ENCODE data around the gene PGBD5. TPM values are rescaled to one million over a fixed set of nuclear protein-coding genes. Genes with fewer than 3 reads are reported as not detected.

Gene PGBD5
- total RNA-seq, 1 experiment from 2014 or later: 37.8 TPM

- H3K4me3 Mint-ChIP-seq (ENCODE audit: low read depth, unreplicated experiment): no peak overlapping the region
- no peaks in the 10 kb centered on the region for H3K4me1 Mint-ChIP-seq (ENCODE audit: low read depth, unreplicated experiment)
- no peak for TF ChIP-seq CTCF (IDR thresholded peaks at IDR 0.05; ENCODE audit: unreplicated experiment)
- intact Hi-C loops (cut with micrococcal nuclease; ENCODE audit: unreplicated experiment): no loop called here
- DNase-seq: no peak
- H3K27me3 Mint-ChIP-seq (ENCODE audit: unreplicated experiment): no peaks in the 10 kb centered on the region
- H3K36me3 Mint-ChIP-seq (ENCODE audit: insufficient read depth, unreplicated experiment): no peaks in the 10 kb centered on the region
- H3K27ac Mint-ChIP-seq (ENCODE audit: unreplicated experiment): no peak overlapping the region
- no TSS peak for BruUV-seq (replicated peaks)
- CTCF ChIA-PET: no interaction called here
- peaks cover 2% of the 10 kb centered on the region for H3K9me3 Mint-ChIP-seq (ENCODE audit: low read depth, unreplicated experiment)
Measured at GRCh38 chr1:230401101-230401500, 25.0 kb downstream of the PGBD5 start.

GRCh38 chr1:230400007-230400344 lies 26.2 kb downstream of the PGBD5 start:
- Mint-ChIP-seq H3K27me3 (ENCODE audit: unreplicated experiment) (no peaks in the 10 kb centered on the region), H3K4me3 (ENCODE audit: low read depth, unreplicated experiment) (no peak overlapping the region), H3K9me3 (ENCODE audit: low read depth, unreplicated experiment) (peaks cover 2% of the 10 kb centered on the region), H3K4me1 (ENCODE audit: low read depth, unreplicated experiment) (no peaks in the 10 kb centered on the region), H3K27ac (ENCODE audit: unreplicated experiment) (no peak overlapping the region), H3K36me3 (ENCODE audit: insufficient read depth, unreplicated experiment) (no peaks in the 10 kb centered on the region)
- CTCF ChIA-PET: no interaction called here
- no peak for DNase-seq
- intact Hi-C loops (cut with micrococcal nuclease; ENCODE audit: unreplicated experiment): no loop called here
- no peak for TF ChIP-seq CTCF (IDR thresholded peaks at IDR 0.05; ENCODE audit: unreplicated experiment)
- BruUV-seq (replicated peaks): no TSS peak

- Mint-ChIP-seq H3K4me3 (ENCODE audit: low read depth, unreplicated experiment) (no peak overlapping the region), H3K36me3 (ENCODE audit: insufficient read depth, unreplicated experiment) (no peaks in the 10 kb centered on the region), H3K27me3 (ENCODE audit: unreplicated experiment) (no peaks in the 10 kb centered on the region), H3K9me3 (ENCODE audit: low read depth, unreplicated experiment) (peaks cover 2% of the 10 kb centered on the region), H3K4me1 (ENCODE audit: low read depth, unreplicated experiment) (no peaks in the 10 kb centered on the region), H3K27ac (ENCODE audit: unreplicated experiment) (no peak overlapping the region)
- CTCF ChIA-PET: no interaction called here
- BruUV-seq (replicated peaks): no TSS peak
- no peak for TF ChIP-seq CTCF (IDR thresholded peaks at IDR 0.05; ENCODE audit: unreplicated experiment)
- no peak for DNase-seq
- intact Hi-C loops (cut with micrococcal nuclease; ENCODE audit: unreplicated experiment): no loop called here
Measured at GRCh38 chr1:230399321-230400006, 26.7 kb downstream of the PGBD5 start.

- Mint-ChIP-seq H3K27me3 (ENCODE audit: unreplicated experiment) (no peaks in the 10 kb centered on the region), H3K4me3 (ENCODE audit: low read depth, unreplicated experiment) (no peak overlapping the region), H3K36me3 (ENCODE audit: insufficient read depth, unreplicated experiment) (no peaks in the 10 kb centered on the region), H3K9me3 (ENCODE audit: low read depth, unreplicated experiment) (peaks cover 1% of the 10 kb centered on the region), H3K4me1 (ENCODE audit: low read depth, unreplicated experiment) (no peaks in the 10 kb centered on the region), H3K27ac (ENCODE audit: unreplicated experiment) (no peak overlapping the region)
- CTCF ChIA-PET: no interaction called here
- BruUV-seq (replicated peaks): no TSS peak
- no peak for TF ChIP-seq CTCF (IDR thresholded peaks at IDR 0.05; ENCODE audit: unreplicated experiment)
- no peak for DNase-seq
- intact Hi-C loops (cut with micrococcal nuclease; ENCODE audit: unreplicated experiment): no loop called here
Measured at GRCh38 chr1:230398856-230399255, 27.3 kb downstream of the PGBD5 start.
